Mesothelial cell of epicardium (in vitro differentiated cells): ENCODE data around the gene SIPA1L3. TPM values are rescaled to one million over a fixed set of nuclear protein-coding genes. Genes with fewer than 3 reads are reported as not detected.
A peak's percentile ranks its signal among the peaks of the same experiment; 100 is the strongest.

Source experiments
- DNase-seq, 2 experiments: peaks; one replicate each; pipeline ENCODE4 v3.0.0; 2021; ENCODE audit warnings: low spot score in 2 of 2; ENCODE audit not compliant: unreplicated experiment in 2 of 2
- H3K27ac Mint-ChIP-seq: 2 replicates; pipeline ENCODE4 v1.8.0; 2021; ENCODE audit warnings: mixed read lengths
- H3K27me3 Mint-ChIP-seq: 2 replicates; pipeline ENCODE4 v1.8.0; 2021; ENCODE audit warnings: low read depth, mixed read lengths
- H3K36me3 Mint-ChIP-seq: 2 replicates; pipeline ENCODE4 v1.8.0; 2021; ENCODE audit warnings: mixed read lengths
- H3K4me1 Mint-ChIP-seq: 2 replicates; pipeline ENCODE4 v1.8.0; 2021; ENCODE audit warnings: mixed read lengths
- H3K4me3 Mint-ChIP-seq: 2 replicates; pipeline ENCODE4 v1.8.0; 2021; ENCODE audit warnings: mild to moderate bottlenecking, moderate library complexity, mixed read lengths
- H3K9me3 Mint-ChIP-seq: 2 replicates; pipeline ENCODE4 v1.8.0; 2021; ENCODE audit warnings: mixed read lengths
- CTCF ChIP-seq: fragments of 200-600 bp; sonication (generic); IDR thresholded peaks from one replicate; pipeline ENCODE4 v1.5.0; 2021; ENCODE audit warnings: antibody characterized with exemption; ENCODE audit not compliant: unreplicated experiment
- total RNA-seq: library from RNA; stranded (reverse); gene quantifications from 3 replicates; pipeline ENCODE4 v1.2.1, GENCODE V29; 2021

SIPA1L3 gene
- total RNA-seq, 1 donor from 2014 or later: 58.2 TPM

- H3K4me3 Mint-ChIP-seq: no peak overlapping the region
- no peaks in the 10 kb centered on the region for H3K27me3 Mint-ChIP-seq
- no peak for TF ChIP-seq CTCF
These were observed 268.4 kb downstream of the SIPA1L3 start for GRCh38 chr19:38175422-38175821.

GRCh38 chr19:38180071-38180470 is 273.1 kb downstream of the SIPA1L3 start:
- Mint-ChIP-seq H3K27me3 (no peaks in the 10 kb centered on the region), H3K4me3 (no peak overlapping the region), H3K36me3 (peaks cover 19% of the 10 kb centered on the region), H3K9me3 (peaks cover 14% of the 10 kb centered on the region), H3K4me1 (peaks cover 18% of the 10 kb centered on the region), H3K27ac (no peak overlapping the region)
- no peak for DNase-seq
- no peak for TF ChIP-seq CTCF

More at GRCh38 chr19:38175422-38175821, 268.4 kb downstream of the SIPA1L3 start:
- Mint-ChIP-seq H3K36me3 (peaks cover 14% of the 10 kb centered on the region), H3K27ac (no peak overlapping the region), H3K9me3 (peaks cover 9% of the 10 kb centered on the region), H3K4me1 (no peaks in the 10 kb centered on the region)
- no peak for DNase-seq

GRCh38 chr19:38182536-38183210 is 275.7 kb downstream of the SIPA1L3 start:
- peak overlapping the region; percentile 56 for H3K4me3 Mint-ChIP-seq
- H3K27me3 Mint-ChIP-seq: no peaks in the 10 kb centered on the region
- H3K27ac Mint-ChIP-seq: no peak overlapping the region
- peaks cover 14% of the 10 kb centered on the region for H3K9me3 Mint-ChIP-seq
- no peak for TF ChIP-seq CTCF
- H3K4me1 Mint-ChIP-seq: peaks cover 18% of the 10 kb centered on the region
- peaks cover 20% of the 10 kb centered on the region for H3K36me3 Mint-ChIP-seq
- no peak for DNase-seq

- H3K4me3 Mint-ChIP-seq: peak overlapping the region; percentile 56
- peaks cover 18% of the 10 kb centered on the region for H3K4me1 Mint-ChIP-seq
- no peaks in the 10 kb centered on the region for H3K27me3 Mint-ChIP-seq
- peak overlapping the region; percentile 45 for H3K27ac Mint-ChIP-seq
- TF ChIP-seq CTCF: no peak
- H3K36me3 Mint-ChIP-seq: peaks cover 20% of the 10 kb centered on the region
- peak; percentile 47 to 62 for DNase-seq
- H3K9me3 Mint-ChIP-seq: peaks cover 14% of the 10 kb centered on the region
These were observed 276.4 kb downstream of the SIPA1L3 start for GRCh38 chr19:38183251-38183897.

GRCh38 chr19:38184815-38185214 is 277.8 kb downstream of the SIPA1L3 start:
- DNase-seq: no peak
- Mint-ChIP-seq H3K27me3 (no peaks in the 10 kb centered on the region), H3K36me3 (peaks cover 17% of the 10 kb centered on the region), H3K4me1 (peaks cover 18% of the 10 kb centered on the region), H3K4me3 (no peak overlapping the region), H3K9me3 (peaks cover 6% of the 10 kb centered on the region), H3K27ac (no peak overlapping the region)
- TF ChIP-seq CTCF: no peak
